Tibial nerve (tissue), 3 donors: ENCODE measurements around the gene SIGLEC12.

Experiments
- POLR2A ChIP-seq, 2 donors: fragments of 450-650 bp; IDR thresholded peaks; one replicate each; pipeline ENCODE4 v1.6.1; 2017; ENCODE audit warnings: antibody characterized with exemption in 2 of 2, mild to moderate bottlenecking in 2 of 2, moderate library complexity in 2 of 2
- TF ChIP-seq, protein P1 (sequence below), 5 experiments: fragments of 200-600 bp in 3 of 5; fragments of 450-650 bp in 2 of 5; sonication (generic) in 3 of 5; IDR thresholded peaks; one replicate each; pipeline ENCODE4 v1.5.1; 2016 to 2019; ENCODE audit warnings: antibody characterized with exemption in 5 of 5, mild to moderate bottlenecking in 3 of 5, moderate library complexity in 2 of 5

DNA sequence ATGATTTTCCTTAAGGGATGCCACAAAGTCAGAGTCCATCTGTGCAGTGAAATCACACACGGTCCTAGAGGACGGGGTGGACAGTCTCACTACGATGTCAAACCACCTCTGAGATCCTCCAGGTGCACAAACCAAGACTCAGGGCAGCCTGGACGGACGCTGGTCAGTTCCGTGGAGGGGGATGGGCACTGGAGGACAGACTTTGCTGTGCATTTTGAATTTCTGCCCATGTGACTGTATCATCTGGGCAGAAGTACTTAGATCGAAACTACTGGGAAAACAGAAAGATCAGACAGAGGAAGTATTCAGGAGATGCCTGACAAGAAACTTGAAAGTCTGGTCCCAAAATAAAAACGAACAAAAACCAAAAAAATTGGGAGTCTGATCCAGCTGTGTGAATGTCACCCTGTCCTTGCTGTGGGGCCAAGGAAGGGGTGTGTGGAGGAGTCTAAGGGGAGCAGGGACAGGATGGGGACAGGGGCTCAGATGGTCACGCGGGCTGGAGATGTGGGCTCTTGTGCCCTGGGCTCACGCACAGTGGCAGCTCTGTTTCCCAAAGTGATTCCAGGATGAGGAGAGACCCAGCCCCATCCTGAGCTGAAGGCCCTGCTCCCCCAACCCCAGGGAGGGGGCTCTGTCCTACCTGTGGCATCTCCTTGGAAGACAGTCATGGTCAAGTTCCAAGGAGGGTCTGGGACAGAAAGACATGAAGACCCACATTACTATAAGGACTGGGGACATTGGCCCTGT is 44.9 kb downstream of the SIGLEC12 start:
- TF ChIP-seq POLR2A (IDR thresholded peaks at IDR 0.05), result no peak
- TF ChIP-seq, protein P1, sequence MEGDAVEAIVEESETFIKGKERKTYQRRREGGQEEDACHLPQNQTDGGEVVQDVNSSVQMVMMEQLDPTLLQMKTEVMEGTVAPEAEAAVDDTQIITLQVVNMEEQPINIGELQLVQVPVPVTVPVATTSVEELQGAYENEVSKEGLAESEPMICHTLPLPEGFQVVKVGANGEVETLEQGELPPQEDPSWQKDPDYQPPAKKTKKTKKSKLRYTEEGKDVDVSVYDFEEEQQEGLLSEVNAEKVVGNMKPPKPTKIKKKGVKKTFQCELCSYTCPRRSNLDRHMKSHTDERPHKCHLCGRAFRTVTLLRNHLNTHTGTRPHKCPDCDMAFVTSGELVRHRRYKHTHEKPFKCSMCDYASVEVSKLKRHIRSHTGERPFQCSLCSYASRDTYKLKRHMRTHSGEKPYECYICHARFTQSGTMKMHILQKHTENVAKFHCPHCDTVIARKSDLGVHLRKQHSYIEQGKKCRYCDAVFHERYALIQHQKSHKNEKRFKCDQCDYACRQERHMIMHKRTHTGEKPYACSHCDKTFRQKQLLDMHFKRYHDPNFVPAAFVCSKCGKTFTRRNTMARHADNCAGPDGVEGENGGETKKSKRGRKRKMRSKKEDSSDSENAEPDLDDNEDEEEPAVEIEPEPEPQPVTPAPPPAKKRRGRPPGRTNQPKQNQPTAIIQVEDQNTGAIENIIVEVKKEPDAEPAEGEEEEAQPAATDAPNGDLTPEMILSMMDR (IDR thresholded peaks at IDR 0.05), result no peak
